HepG2 (cell line): ENCODE measurements around the gene GINS3. TPM values are rescaled to one million over a fixed set of nuclear protein-coding genes. Genes with fewer than 3 reads are reported as not detected.

Experiments used
- ATAC-seq: fragments of 200-7000 bp; cut with Tn5 transposase; 3 replicates; pipeline ENCODE4 v1.9.1; 2020; ENCODE audit warnings: mild to moderate bottlenecking, moderate library complexity
- BruUV-seq: library from RNA; stranded (reverse); fragments of 400-500 nt; replicated peaks from 2 replicates; lab custom pipeline; 2021; lab: Mats Ljungman, UMichigan
- CTCF ChIA-PET: fragments of 300-600 bp; formaldehyde crosslinking; extraction: SDS; loops from one replicate; lab custom pipeline; 2021; ENCODE audit warnings: low total read pairs, inconsistent platforms, low intra/inter-chr PET ratio; lab: Yijun Ruan, JAX
- POLR2A ChIA-PET: fragments of 350-600 bp; sonication (Branson Sonifier 250); formaldehyde crosslinking; loops from one replicate; lab custom pipeline; 2020; ENCODE audit warnings: antibody characterized with exemption, inconsistent platforms; lab: Yijun Ruan, JAX
- DNase-seq: peaks from one replicate; pipeline ENCODE4 v3.0.0-alpha.2; 2015; ENCODE audit warnings: low spot score
- FAIRE-seq: peaks from 3 replicates; lab custom pipeline; 2011; peaks lifted over from hg19 to GRCh38; lab: Jason Lieb, UNC
- H2AFZ ChIP-seq: one replicate; pipeline ENCODE4 v1.6.1; 2011; ENCODE audit warnings: low read length, inconsistent platforms
- H3K27ac ChIP-seq: fragments of 300-600 bp; 3 replicates; pipeline ENCODE4 v1.8.0; 2011; ENCODE audit warnings: mixed run types, mild to moderate bottlenecking, mixed read lengths, low read length, inconsistent platforms; ENCODE audit not compliant: insufficient read depth; ENCODE audit errors: extremely low read length
- H3K27me3 ChIP-seq, 2 experiments: fragments of 200-600 bp in 1 of 2; 2 replicates in 1 of 2; 3 replicates in 1 of 2; pipeline versions ENCODE4 v1.6.0 to v1.8.0; 2011; ENCODE audit warnings: low read length in 2 of 2, mild to moderate bottlenecking in 2 of 2, moderate library complexity in 2 of 2, inconsistent platforms in 1 of 2; ENCODE audit not compliant: insufficient read depth in 2 of 2, control insufficient read depth in 1 of 2
- H3K36me3 ChIP-seq, 2 experiments: fragments of 200-600 bp in 1 of 2; replicated peaks in 1 of 2; 2 replicates in 1 of 2; 3 replicates in 1 of 2; pipeline versions ENCODE4 v1.5.1 to v1.8.0; 2011; ENCODE audit warnings: low read length in 2 of 2, inconsistent platforms in 1 of 2; ENCODE audit not compliant: insufficient read depth in 2 of 2, control insufficient read depth in 1 of 2
- H3K4me1 ChIP-seq: 2 replicates; pipeline ENCODE4 v1.5.1; 2012; ENCODE audit warnings: low read length, inconsistent platforms; ENCODE audit not compliant: insufficient read depth
- H3K4me2 ChIP-seq: 2 replicates; pipeline ENCODE4 v1.6.0; 2011; ENCODE audit warnings: low read depth, low read length, inconsistent platforms
- H3K4me3 ChIP-seq, 3 experiments: fragments of 200-600 bp in 1 of 3; sonication (generic), shearing (Covaris generic) in 1 of 3; replicated peaks in 1 of 3; 2 replicates each; pipeline ENCODE4 v1.5.1; 2011 to 2016; ENCODE audit warnings: low read length in 3 of 3, inconsistent platforms in 2 of 3, low read depth in 2 of 3, mild to moderate bottlenecking in 2 of 3, control low read depth in 1 of 3, mixed read lengths in 1 of 3; ENCODE audit not compliant: insufficient read depth in 1 of 3
- H3K79me2 ChIP-seq: one replicate; pipeline ENCODE4 v1.6.1; 2011; ENCODE audit warnings: low read length, inconsistent platforms; ENCODE audit not compliant: insufficient read depth
- H3K9ac ChIP-seq: 2 replicates; pipeline ENCODE4 v1.6.0; 2011; ENCODE audit warnings: mild to moderate bottlenecking, low read depth, low read length, inconsistent platforms; ENCODE audit not compliant: insufficient read depth
- H3K9me3 ChIP-seq: 2 replicates; pipeline ENCODE4 v1.5.1; 2012; ENCODE audit warnings: mild to moderate bottlenecking, low read length
- H4K20me1 ChIP-seq: 2 replicates; pipeline ENCODE4 v1.6.0; 2011; ENCODE audit warnings: inconsistent platforms, mild to moderate bottlenecking, low read length, moderate library complexity; ENCODE audit not compliant: insufficient read depth
- SMARCC2 ChIP-seq: fragments of 450-650 bp; IDR thresholded peaks from 2 replicates; pipeline ENCODE4 v1.6.1; 2017; ENCODE audit warnings: antibody characterized with exemption, mild to moderate bottlenecking
- SUZ12 ChIP-seq: fragments of 150-350 bp; IDR thresholded peaks from 2 replicates; pipeline ENCODE4 v1.6.1; 2014; ENCODE audit warnings: low read depth, low read length
- ZBTB3 ChIP-seq: sonication (generic); formaldehyde crosslinking; IDR thresholded peaks from 2 replicates; pipeline ENCODE4 v1.4.0; 2020; ENCODE audit warnings: low read depth, mild to moderate bottlenecking, moderate library complexity, missing genetic modification reagents, borderline replicate concordance
- ZNF256 ChIP-seq: sonication (generic); formaldehyde crosslinking; conservative IDR thresholded peaks from 2 replicates; pipeline ENCODE4 v1.4.0; 2020; ENCODE audit warnings: missing genetic modification reagents
- ZNF616 ChIP-seq: sonication (generic); formaldehyde crosslinking; IDR thresholded peaks from 2 replicates; pipeline ENCODE4 v1.5.0; 2020; ENCODE audit warnings: low read depth, mild to moderate bottlenecking, missing genetic modification reagents
- WGBS: methylation state at CpG from one replicate; pipeline ENCODE4 v1.1.6; 2017; ENCODE audit warnings: low lambda C conversion rate; 5-methylcytosine and 5-hydroxymethylcytosine counted together
- in situ Hi-C: cut with HindIII; loops from 2 replicates; pipeline ENCODE4 v1.10.0; 2017; ENCODE audit warnings: low pct_unique_long_range_greater_than_20kb; ENCODE audit not compliant: extremely low pct_ligation_motif_present
- intact Hi-C: fragments of 100-400 bp; cut with micrococcal nuclease; formaldehyde crosslinking; loops from one replicate; pipeline ENCODE4 v1.10.0; 2022; ENCODE audit not compliant: unreplicated experiment
- polyA plus RNA-seq, 8 experiments: library from polyadenylated mRNA; depleted of rRNA in 3 of 8; stranded (reverse) in 7 of 8; unstranded in 1 of 8; fragments of >200 nt; fragmentation: Illumina TruSeq in 4 of 8; extraction: Trizol in 4 of 8; gene quantifications; 2 replicates each; pipeline versions ENCODE4 v1.2.1 to v1.2.3, GENCODE V29; 2011 to 2016; ENCODE audit warnings: low read depth in 4 of 8, missing spikeins in 1 of 8, mixed read lengths in 1 of 8; ENCODE audit not compliant: insufficient read depth in 1 of 8
- total RNA-seq, 5 experiments: library from RNA; depleted of rRNA; stranded (reverse); fragments of >200 nt; fragmentation: Illumina TruSeq; extraction: Trizol; gene quantifications; 2 replicates each; pipeline ENCODE4 v1.2.3, GENCODE V29; 2016; ENCODE audit warnings: low read depth in 1 of 5
- TF ChIP-seq, protein P1 (sequence below): sonication (generic); formaldehyde crosslinking; IDR thresholded peaks from one replicate; pipeline ENCODE4 v1.5.1; 2020; ENCODE audit warnings: mild to moderate bottlenecking, missing genetic modification reagents; ENCODE audit errors: not compliant biosample characterization

The GINS3 gene
- total and polyA plus RNA-seq, 2 of the 13 experiments (the other 11 are each of a cell fraction or from before 2014, with no cell fraction given): 6.5 to 19.3 TPM

DNA sequence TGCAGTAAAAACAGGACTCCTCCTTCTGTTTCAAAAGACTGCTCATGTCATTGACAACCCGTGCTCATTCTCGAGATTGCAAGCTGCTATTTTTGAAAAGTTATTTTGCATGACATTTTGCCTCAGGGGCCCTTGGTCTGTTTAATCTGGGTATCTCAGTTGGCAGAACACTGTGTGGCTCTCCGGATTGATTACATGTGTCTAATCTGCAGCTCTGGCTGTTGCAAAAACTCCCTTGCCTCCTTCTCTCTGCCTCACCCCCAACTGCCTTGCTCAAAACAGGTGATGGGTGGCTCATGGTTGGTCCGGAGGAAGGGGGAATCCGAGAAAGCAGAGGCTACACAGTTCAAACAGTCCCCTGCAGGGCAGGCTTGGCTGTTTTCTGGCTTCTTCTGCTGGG lies 25.3 kb downstream of the GINS3 start (continued):
- TF ChIP-seq, protein P1, sequence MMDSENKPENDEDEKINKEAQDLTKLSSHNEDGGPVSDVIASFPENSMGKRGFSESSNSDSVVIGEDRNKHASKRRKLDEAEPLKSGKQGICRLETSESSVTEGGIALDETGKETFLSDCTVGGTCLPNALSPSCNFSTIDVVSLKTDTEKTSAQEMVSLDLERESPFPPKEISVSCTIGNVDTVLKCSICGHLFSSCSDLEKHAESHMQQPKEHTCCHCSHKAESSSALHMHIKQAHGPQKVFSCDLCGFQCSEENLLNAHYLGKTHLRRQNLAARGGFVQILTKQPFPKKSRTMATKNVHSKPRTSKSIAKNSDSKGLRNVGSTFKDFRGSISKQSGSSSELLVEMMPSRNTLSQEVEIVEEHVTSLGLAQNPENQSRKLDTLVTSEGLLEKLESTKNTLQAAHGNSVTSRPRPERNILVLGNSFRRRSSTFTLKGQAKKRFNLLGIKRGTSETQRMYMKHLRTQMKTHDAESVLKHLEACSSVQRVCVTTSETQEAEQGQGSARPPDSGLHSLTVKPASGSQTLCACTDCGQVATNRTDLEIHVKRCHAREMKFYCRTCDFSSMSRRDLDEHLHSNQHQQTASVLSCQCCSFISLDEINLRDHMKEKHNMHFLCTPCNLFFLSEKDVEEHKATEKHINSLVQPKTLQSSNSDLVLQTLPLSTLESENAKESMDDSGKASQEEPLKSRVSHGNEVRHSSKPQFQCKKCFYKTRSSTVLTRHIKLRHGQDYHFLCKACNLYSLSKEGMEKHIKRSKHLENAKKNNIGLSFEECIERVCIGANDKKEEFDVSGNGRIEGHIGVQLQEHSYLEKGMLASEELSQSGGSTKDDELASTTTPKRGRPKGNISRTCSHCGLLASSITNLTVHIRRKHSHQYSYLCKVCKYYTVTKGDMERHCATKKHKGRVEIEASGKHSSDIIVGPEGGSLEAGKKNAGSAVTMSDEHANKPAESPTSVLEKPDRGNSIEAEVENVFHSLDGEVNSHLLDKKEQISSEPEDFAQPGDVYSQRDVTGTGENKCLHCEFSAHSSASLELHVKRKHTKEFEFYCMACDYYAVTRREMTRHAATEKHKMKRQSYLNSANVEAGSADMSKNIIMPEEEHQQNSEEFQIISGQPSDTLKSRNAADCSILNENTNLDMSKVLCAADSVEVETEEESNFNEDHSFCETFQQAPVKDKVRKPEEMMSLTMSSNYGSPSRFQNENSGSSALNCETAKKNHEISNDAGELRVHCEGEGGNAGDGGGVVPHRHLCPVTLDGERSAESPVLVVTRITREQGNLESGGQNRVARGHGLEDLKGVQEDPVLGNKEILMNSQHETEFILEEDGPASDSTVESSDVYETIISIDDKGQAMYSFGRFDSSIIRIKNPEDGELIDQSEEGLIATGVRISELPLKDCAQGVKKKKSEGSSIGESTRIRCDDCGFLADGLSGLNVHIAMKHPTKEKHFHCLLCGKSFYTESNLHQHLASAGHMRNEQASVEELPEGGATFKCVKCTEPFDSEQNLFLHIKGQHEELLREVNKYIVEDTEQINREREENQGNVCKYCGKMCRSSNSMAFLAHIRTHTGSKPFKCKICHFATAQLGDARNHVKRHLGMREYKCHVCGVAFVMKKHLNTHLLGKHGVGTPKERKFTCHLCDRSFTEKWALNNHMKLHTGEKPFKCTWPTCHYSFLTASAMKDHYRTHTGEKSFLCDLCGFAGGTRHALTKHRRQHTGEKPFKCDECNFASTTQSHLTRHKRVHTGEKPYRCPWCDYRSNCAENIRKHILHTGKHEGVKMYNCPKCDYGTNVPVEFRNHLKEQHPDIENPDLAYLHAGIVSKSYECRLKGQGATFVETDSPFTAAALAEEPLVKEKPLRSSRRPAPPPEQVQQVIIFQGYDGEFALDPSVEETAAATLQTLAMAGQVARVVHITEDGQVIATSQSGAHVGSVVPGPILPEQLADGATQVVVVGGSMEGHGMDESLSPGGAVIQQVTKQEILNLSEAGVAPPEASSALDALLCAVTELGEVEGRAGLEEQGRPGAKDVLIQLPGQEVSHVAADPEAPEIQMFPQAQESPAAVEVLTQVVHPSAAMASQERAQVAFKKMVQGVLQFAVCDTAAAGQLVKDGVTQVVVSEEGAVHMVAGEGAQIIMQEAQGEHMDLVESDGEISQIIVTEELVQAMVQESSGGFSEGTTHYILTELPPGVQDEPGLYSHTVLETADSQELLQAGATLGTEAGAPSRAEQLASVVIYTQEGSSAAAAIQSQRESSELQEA (CRISPR knock-in tag): no peak

DNA sequence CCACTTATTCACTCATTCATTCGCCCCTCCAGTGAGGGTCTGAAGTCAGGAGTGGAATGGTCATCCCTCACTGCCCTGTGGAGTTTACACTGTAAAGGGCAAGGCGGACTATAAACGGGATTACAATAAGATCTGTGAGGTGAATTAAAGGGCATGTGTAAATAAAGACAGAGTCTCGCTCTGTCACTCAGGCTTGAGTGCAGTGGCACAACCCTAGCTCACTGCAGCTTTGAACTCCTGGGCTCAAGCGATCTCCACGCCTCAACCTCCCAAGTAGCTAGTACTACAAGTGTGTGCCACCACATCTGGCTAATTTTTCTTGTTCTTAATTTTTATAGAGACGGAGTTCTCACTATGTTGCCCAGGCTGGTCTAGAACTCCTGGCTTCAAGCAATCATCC lies 25.8 kb downstream of the GINS3 start:
- intact Hi-C loops (no loop called here), in situ Hi-C loops (no loop called here)
- CTCF ChIA-PET: no interaction called here
- H3K36me3 ChIP-seq: no peaks in the 10 kb centered on the region
- DNase-seq: no peak
- H3K9me3 ChIP-seq: no peaks in the 10 kb centered on the region
- H3K79me2 ChIP-seq: no peaks in the 10 kb centered on the region
- H3K4me1 ChIP-seq: no peaks in the 10 kb centered on the region
- no peak for FAIRE-seq
- H2AFZ ChIP-seq: no peak overlapping the region
- BruUV-seq: no TSS peak
- no peaks in the 10 kb centered on the region for H4K20me1 ChIP-seq
- H3K27ac ChIP-seq: no peak overlapping the region
- 49% methylated on average over 7 of the region's 7 CpGs for WGBS
- peaks cover 0 to 7% of the 10 kb centered on the region in 2 experiments; a peak in 1 of 5 replicates for H3K27me3 ChIP-seq
- no peak overlapping the region for H3K9ac ChIP-seq
- no peak for ATAC-seq
- POLR2A ChIA-PET: no interaction called here
- H3K4me3 ChIP-seq: no peak overlapping the region
- H3K4me2 ChIP-seq: no peak overlapping the region
- TF ChIP-seq ZBTB3 (CRISPR knock-in tag) (no peak), SMARCC2 (no peak), ZNF256 (CRISPR knock-in tag) (no peak), ZNF616 (CRISPR knock-in tag) (no peak), SUZ12 (no peak)
